T47D (cell line): ENCODE data around the gene ZNF618.

Experiments used
- DNase-seq, 2 experiments: peaks; one replicate each; pipeline versions ENCODE4 v3.0.0 to v3.0.0-alpha.2; 2011 to 2012; ENCODE audit warnings: low read depth in 1 of 2, low spot score in 1 of 2
- JUND ChIP-seq: IDR thresholded peaks from 2 replicates; pipeline ENCODE4 v1.6.1; 2012; ENCODE audit warnings: low read depth
- in situ Hi-C: cut with HindIII; loops from 2 replicates; pipeline ENCODE4 v1.10.0; 2016; ENCODE audit warnings: low sequenced_read_pairs, low pct_unique_long_range_greater_than_20kb

Gene ZNF618

GRCh38 chr9:114098936-114099668 lies 223.0 kb downstream of the ZNF618 start, which contains the start of gene KIF12:
Gene KIF12, minus strand, starts transcription at chr9:114099292. Its CDS starts 16 bp downstream, at chr9:114099276.
- in situ Hi-C loops: no loop called here
- peak in 1 of 2 experiments; percentile 87 for DNase-seq
- no peak for TF ChIP-seq JUND

- in situ Hi-C loops: no loop called here
- peak in 1 of 2 experiments; percentile 61 for DNase-seq
- no peak for TF ChIP-seq JUND
These were observed 223.7 kb downstream of the ZNF618 start for GRCh38 chr9:114099669-114100270.

- DNase-seq: no peak
- in situ Hi-C loops: no loop called here
These were observed 224.4 kb downstream of the ZNF618 start for GRCh38 chr9:114100536-114100935.

GRCh38 chr9:114102484-114102883 lies 226.4 kb downstream of the ZNF618 start:
- TF ChIP-seq JUND: no peak
- no peak for DNase-seq
- in situ Hi-C loops: no loop called here

More at GRCh38 chr9:114100536-114100935, 224.4 kb downstream of the ZNF618 start:
- TF ChIP-seq JUND: no peak

- in situ Hi-C loops: no loop called here
- no peak for DNase-seq
- no peak for TF ChIP-seq JUND
These were observed 229.1 kb downstream of the ZNF618 start for GRCh38 chr9:114105236-114105635.
